Kidney (tissue), 14 donors: ENCODE results near the gene ZMPSTE24. TPM values are rescaled to one million over a fixed set of nuclear protein-coding genes. Genes with fewer than 3 reads are reported as not detected.

Experiments used
- DNase-seq, 5 donors: peaks; one replicate each; pipeline ENCODE4 v3.0.0-alpha.2; 2013 to 2020
- FAIRE-seq: peaks from 2 replicates; lab custom pipeline; 2012; peaks lifted over from hg19 to GRCh38; lab: Jason Lieb, UNC
- H3K27ac ChIP-seq, 2 donors: one replicate each; pipeline ENCODE4 v1.7.0; 2013; ENCODE audit warnings: low read depth in 2 of 2, low read length in 2 of 2, inconsistent platforms in 1 of 2
- H3K27me3 ChIP-seq: one replicate; pipeline ENCODE4 v1.7.1; 2013; ENCODE audit warnings: low read length, inconsistent platforms; ENCODE audit not compliant: control insufficient read depth, insufficient read depth
- H3K36me3 ChIP-seq, 3 donors: one replicate each; pipeline versions ENCODE4 v1.7.0 to v1.7.1; 2013; ENCODE audit warnings: low read length in 3 of 3, control low read depth in 1 of 3, inconsistent platforms in 1 of 3; ENCODE audit not compliant: insufficient read depth in 3 of 3, control insufficient read depth in 2 of 3
- H3K4me1 ChIP-seq, 3 donors: one replicate each; pipeline versions ENCODE4 v1.7.0 to v1.7.1; 2013; ENCODE audit warnings: low read length in 3 of 3, inconsistent platforms in 1 of 3, low read depth in 1 of 3; ENCODE audit not compliant: control insufficient read depth in 2 of 3, insufficient read depth in 2 of 3
- H3K4me3 ChIP-seq, 3 donors: one replicate each; pipeline versions ENCODE4 v1.7.0 to v1.8.1; 2013; ENCODE audit warnings: low read length in 3 of 3, control low read depth in 1 of 3, inconsistent platforms in 1 of 3
- H3K9ac ChIP-seq, 3 donors: one replicate each; pipeline versions ENCODE4 v1.7.0 to v1.7.1; 2013; ENCODE audit warnings: low read length in 3 of 3, control low read depth in 1 of 3, inconsistent platforms in 1 of 3
- H3K9me3 ChIP-seq, 3 donors: one replicate each; pipeline versions ENCODE4 v1.7.0 to v1.7.1; 2013; ENCODE audit warnings: low read length in 3 of 3, control low read depth in 1 of 3, inconsistent platforms in 1 of 3; ENCODE audit not compliant: control insufficient read depth in 2 of 3, insufficient read depth in 1 of 3
- CTCF ChIP-seq: IDR thresholded peaks from 3 replicates; pipeline ENCODE4 v1.5.1; 2012; ENCODE audit warnings: mild to moderate bottlenecking, moderate library complexity, borderline replicate concordance; ENCODE audit not compliant: insufficient read depth; ENCODE audit errors: extremely low read depth
- intact Hi-C: fragments of 100-400 bp; cut with DNase I; formaldehyde crosslinking; loops from one replicate; pipeline ENCODE4 v1.11.1; 2022
- polyA plus RNA-seq: library from polyadenylated mRNA; stranded (reverse); fragments of 350-450 nt; fragmentation: Illumina TruSeq; extraction: RNeasy Lipid Tissue Mini Kit (QIAGEN cat#74804); gene quantifications from one replicate; pipeline ENCODE4 v1.2.3, GENCODE V29; 2014; ENCODE audit warnings: low read depth, low replicate concordance; ENCODE audit not compliant: insufficient read depth
- total RNA-seq: library from RNA; stranded (reverse); fragmentation: NEBNext Ultra II Directional; extraction: Animal tissue kit (Norgen Biotek cat#: 25700); gene quantifications from one replicate; pipeline ENCODE4 v1.2.1, GENCODE V29; 2021
- donor health status: control.
- donor health status: control.
- donor health status: control.
- donor health status: control.
- donor health status: control.
- donor health status: DM: yes; HTN: yes; CAD: no.
- donor health status: Normal renal cell carcinoma (clear cell type).

The ZMPSTE24 gene
- total and polyA plus RNA-seq, 2 donors from 2014 or later = 31.2 to 42.6 TPM

GRCh38 chr1:40273547-40274166, 15.6 kb downstream of the ZMPSTE24 start:
- peaks cover 0 to 7% (median 4%) of the 10 kb centered on the region in 3 donors for H3K4me1 ChIP-seq
- peaks cover 3 to 19% (median 4%) of the 10 kb centered on the region in 3 donors for H3K36me3 ChIP-seq
- H3K9me3 ChIP-seq = no peaks in the 10 kb centered on the region
- intact Hi-C loops = no loop called here
- no peak overlapping the region for H3K27ac ChIP-seq
- DNase-seq = peak in 2 of 5 donors; percentile 22 to 53
- no peak for TF ChIP-seq CTCF
- no peaks in the 10 kb centered on the region for H3K27me3 ChIP-seq
- FAIRE-seq = peak; percentile 65
- H3K9ac ChIP-seq = no peak overlapping the region
- H3K4me3 ChIP-seq = no peak overlapping the region

GRCh38 chr1:40274331-40274730, 16.3 kb downstream of the ZMPSTE24 start:
- Histone ChIP-seq H3K36me3 (peaks cover 3 to 18% (median 4%) of the 10 kb centered on the region in 3 donors), H3K4me3 (no peak overlapping the region), H3K27ac (no peak overlapping the region), H3K9me3 (no peaks in the 10 kb centered on the region), H3K4me1 (peaks cover 0 to 7% (median 4%) of the 10 kb centered on the region in 3 donors), H3K27me3 (no peaks in the 10 kb centered on the region), H3K9ac (no peak overlapping the region)
- intact Hi-C loops = no loop called here
- no peak for FAIRE-seq
- TF ChIP-seq CTCF = no peak
- no peak for DNase-seq

GRCh38 chr1:40276122-40276521, 18.1 kb downstream of the ZMPSTE24 start:
- Histone ChIP-seq H3K9me3 (no peaks in the 10 kb centered on the region), H3K4me3 (no peak overlapping the region), H3K27me3 (no peaks in the 10 kb centered on the region), H3K36me3 (peaks cover 0 to 11% (median 4%) of the 10 kb centered on the region in 3 donors), H3K4me1 (peaks cover 0 to 7% (median 4%) of the 10 kb centered on the region in 3 donors), H3K27ac (no peak overlapping the region), H3K9ac (no peak overlapping the region)
- DNase-seq (no peak), FAIRE-seq (no peak)
- TF ChIP-seq CTCF = no peak
- intact Hi-C loops = no loop called here
